ENCODE measurements around the gene IL27RA. TPM values are rescaled to one million over a fixed set of nuclear protein-coding genes. Genes with fewer than 3 reads are reported as not detected.
A peak's percentile ranks its signal among the peaks of the same experiment; 100 is the strongest.
"Not testable (repeated sequence)": the region's sequence is repeated elsewhere in the genome, so short reads cannot be mapped to it uniquely, and the experiment has no call there.

Gene IL27RA
- total RNA-seq, 1 donor from 2014 or later, result 2.8 TPM

GRCh38 chr19:14021474-14021873 lies 10.1 kb upstream of the IL27RA start:
- no peaks in the 10 kb centered on the region for H3K9me3 Mint-ChIP-seq
- H3K27ac Mint-ChIP-seq, result no peak overlapping the region
- H3K27me3 Mint-ChIP-seq, result no peaks in the 10 kb centered on the region
- H3K4me3 Mint-ChIP-seq, result no peak overlapping the region
- no peaks in the 10 kb centered on the region for H3K36me3 Mint-ChIP-seq
- H3K4me1 Mint-ChIP-seq (ENCODE audit: unreplicated experiment), result peaks cover 11% of the 10 kb centered on the region
- DNase-seq (ENCODE audit: extremely low spot score, unreplicated experiment), result no peak
- TF ChIP-seq CTCF (conservative IDR thresholded peaks at IDR 0.05), result no peak

GRCh38 chr19:14022469-14022868 lies 9.1 kb upstream of the IL27RA start:
- DNase-seq (ENCODE audit: extremely low spot score, unreplicated experiment), result no peak
- Mint-ChIP-seq H3K27ac (no peak overlapping the region), H3K36me3 (no peaks in the 10 kb centered on the region), H3K27me3 (no peaks in the 10 kb centered on the region), H3K4me1 (ENCODE audit: unreplicated experiment) (peaks cover 11% of the 10 kb centered on the region), H3K9me3 (no peaks in the 10 kb centered on the region), H3K4me3 (no peak overlapping the region)
- TF ChIP-seq CTCF (conservative IDR thresholded peaks at IDR 0.05), result no peak

GRCh38 chr19:14023404-14024235 lies 7.9 kb upstream of the IL27RA start:
- peak; percentile 74 for TF ChIP-seq CTCF (conservative IDR thresholded peaks at IDR 0.05)
- Mint-ChIP-seq H3K4me1 (ENCODE audit: unreplicated experiment) (peaks cover 11% of the 10 kb centered on the region), H3K36me3 (no peaks in the 10 kb centered on the region), H3K27me3 (peaks cover 7% of the 10 kb centered on the region), H3K9me3 (no peaks in the 10 kb centered on the region), H3K4me3 (no peak overlapping the region), H3K27ac (peak overlapping the region; percentile 53)
- DNase-seq (ENCODE audit: extremely low spot score, unreplicated experiment), result no peak

GRCh38 chr19:14026652-14027192 lies 4.8 kb upstream of the IL27RA start:
- not testable (repeated sequence) for H3K9me3 Mint-ChIP-seq; DNase-seq (ENCODE audit: extremely low spot score, unreplicated experiment); H3K4me1 Mint-ChIP-seq (ENCODE audit: unreplicated experiment); H3K36me3 Mint-ChIP-seq; H3K27ac Mint-ChIP-seq; H3K4me3 Mint-ChIP-seq
- peaks cover 19% of the 10 kb centered on the region for H3K27me3 Mint-ChIP-seq

GRCh38 chr19:14027856-14028450 lies 3.6 kb upstream of the IL27RA start, which contains the start of gene RLN3:
TSS of gene RLN3 (plus strand) at chr19:14028148. CDS start at chr19:14028205, 57 bp downstream.
- Mint-ChIP-seq H3K9me3 (no peaks in the 10 kb centered on the region), H3K4me3 (peak within 1 kb of the TSS; percentile 27), H3K4me1 (ENCODE audit: unreplicated experiment) (peaks cover 6% of the 10 kb centered on the region), H3K36me3 (no peaks in the 10 kb centered on the region), H3K27ac (no peak within 1 kb of the TSS), H3K27me3 (peaks cover 23% of the 10 kb centered on the region)
- TF ChIP-seq CTCF (conservative IDR thresholded peaks at IDR 0.05), result no peak
- no peak for DNase-seq (ENCODE audit: extremely low spot score, unreplicated experiment)

GRCh38 chr19:14028901-14029300 lies 2.7 kb upstream of the IL27RA start:
- TF ChIP-seq CTCF (conservative IDR thresholded peaks at IDR 0.05), result no peak
- H3K4me3 Mint-ChIP-seq, result peak overlapping the region; percentile 27
- no peaks in the 10 kb centered on the region for H3K36me3 Mint-ChIP-seq
- H3K27me3 Mint-ChIP-seq, result peaks cover 23% of the 10 kb centered on the region
- no peak for DNase-seq (ENCODE audit: extremely low spot score, unreplicated experiment)
- H3K4me1 Mint-ChIP-seq (ENCODE audit: unreplicated experiment), result peaks cover under 1% of the 10 kb centered on the region
- H3K9me3 Mint-ChIP-seq, result no peaks in the 10 kb centered on the region
- no peak overlapping the region for H3K27ac Mint-ChIP-seq
